NCI-H82 (cell line): ENCODE measurements around the gene TLL2.
"Not testable (repeated sequence)": the region's sequence is repeated elsewhere in the genome, so short reads cannot be mapped to it uniquely, and the experiment has no call there.

Source experiments
- DNase-seq: peaks from one replicate; lab custom pipeline; 2025; lab: John Stamatoyannopoulos, UW

Gene TLL2

GRCh38 chr10:96513698-96514561, at the start of gene TLL2:
Gene TLL2, minus strand, starts transcription at chr10:96513926. Its CDS starts 241 bp downstream, at chr10:96513685.
- DNase-seq, result peak; percentile 91

DNA sequence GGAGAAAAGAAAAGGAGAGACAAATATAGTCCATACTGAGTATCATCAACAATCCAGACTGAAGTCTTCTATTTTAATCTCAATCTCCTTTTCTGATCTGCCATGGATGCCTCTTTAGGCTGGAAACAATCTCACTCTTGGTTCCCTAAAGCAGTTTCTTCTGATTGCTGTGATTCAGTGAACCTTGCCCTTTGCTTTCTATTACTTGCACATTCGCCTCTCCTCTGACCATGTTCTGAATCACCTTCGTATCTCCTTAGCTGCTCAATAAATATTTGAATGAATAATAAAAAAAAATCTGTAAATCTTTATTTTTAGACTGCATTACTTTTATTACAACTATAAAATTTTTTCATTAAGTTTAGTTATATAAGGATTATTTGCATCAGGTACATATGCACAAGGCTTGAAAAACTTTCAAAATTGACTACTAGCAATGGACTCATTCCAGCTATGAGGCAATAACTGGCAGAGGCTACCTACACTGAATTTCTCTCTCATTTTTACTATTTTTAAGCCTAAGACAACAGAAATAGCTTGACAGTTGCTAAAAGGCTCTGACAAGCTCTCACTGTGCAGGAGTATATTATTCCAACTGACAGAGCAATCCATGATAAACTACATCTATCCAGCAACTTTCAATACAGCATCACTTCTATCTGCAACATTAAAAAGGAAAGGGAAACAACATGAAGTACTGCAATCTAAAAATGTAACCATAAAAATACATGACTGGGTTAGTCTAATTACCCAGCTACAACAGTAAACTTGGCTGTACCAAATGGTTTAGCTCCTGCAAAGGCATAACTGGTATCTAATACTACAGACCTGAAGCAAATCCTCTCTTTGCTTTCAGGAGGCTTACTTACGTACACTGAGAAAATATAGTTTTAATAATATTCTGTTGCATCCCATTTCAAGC, 47.5 kb upstream of the TLL2 start:
- no peak for DNase-seq

GRCh38 chr10:96560489-96560888, 46.8 kb upstream of the TLL2 start:
- DNase-seq, result no peak

DNA sequence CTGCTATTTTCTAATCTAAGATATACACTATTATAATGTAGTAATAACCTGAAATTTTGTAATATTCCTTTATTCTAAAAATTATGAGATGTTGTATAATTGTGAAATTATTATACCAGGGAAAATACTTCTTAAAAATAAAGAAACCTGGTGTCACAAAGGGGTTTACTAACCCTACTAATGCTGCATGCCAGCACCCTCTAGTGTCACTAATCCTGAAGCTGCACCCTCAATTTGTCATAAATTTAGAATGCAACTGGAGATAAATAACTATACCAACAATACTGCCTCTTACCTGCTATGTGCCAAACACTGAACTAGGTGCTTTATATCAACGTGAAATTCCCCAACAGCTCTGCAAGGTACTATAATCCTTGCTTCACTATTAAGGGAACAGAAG, 42.3 kb upstream of the TLL2 start:
- peak; percentile 15 for DNase-seq

DNA sequence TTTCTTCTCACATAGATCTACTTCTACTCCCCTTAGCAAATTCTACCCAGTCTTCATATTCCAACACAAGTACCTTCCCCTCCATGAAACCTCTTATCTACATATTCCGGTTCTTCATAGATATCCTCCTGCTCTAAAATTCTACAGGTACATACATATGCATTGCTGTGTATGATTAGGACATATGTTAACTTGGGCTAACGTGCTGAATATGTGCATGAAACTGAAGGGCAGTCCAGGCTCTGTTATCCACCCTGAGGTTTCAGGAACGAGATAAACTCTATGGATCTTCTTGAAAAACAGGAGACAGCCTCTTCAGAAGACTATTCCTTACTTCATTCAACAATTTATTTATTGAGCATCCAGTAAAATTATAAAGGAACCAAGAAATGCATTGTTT, 41.6 kb upstream of the TLL2 start:
- DNase-seq, result no peak

DNA sequence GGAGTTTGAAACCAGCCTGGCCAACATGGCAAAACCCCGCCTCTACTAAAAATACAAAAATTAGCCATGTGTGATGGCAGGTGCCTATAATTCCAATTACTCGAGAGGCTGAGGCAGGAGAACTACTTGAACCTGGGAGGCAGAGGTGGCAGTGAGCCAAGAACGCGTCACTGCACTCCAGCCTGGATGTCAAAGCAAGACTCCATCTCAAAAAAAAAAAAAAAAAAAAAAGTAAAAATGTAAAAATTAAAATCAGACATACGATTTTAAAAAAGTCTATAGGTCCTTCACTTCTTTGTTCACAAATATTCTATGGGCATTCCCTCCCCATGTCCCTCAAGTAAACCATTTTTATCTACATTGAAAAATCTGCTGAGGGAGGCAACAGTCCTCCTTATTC, 34.9 kb upstream of the TLL2 start:
- DNase-seq, result no peak

GRCh38 chr10:96545558-96545957, 31.8 kb upstream of the TLL2 start:
- DNase-seq, result not testable (repeated sequence)

- DNase-seq, result no peak
These were observed 28.2 kb upstream of the TLL2 start for GRCh38 chr10:96541921-96542320.

- DNase-seq, result no peak
These were observed 26.5 kb upstream of the TLL2 start for GRCh38 chr10:96540240-96540639.

DNA sequence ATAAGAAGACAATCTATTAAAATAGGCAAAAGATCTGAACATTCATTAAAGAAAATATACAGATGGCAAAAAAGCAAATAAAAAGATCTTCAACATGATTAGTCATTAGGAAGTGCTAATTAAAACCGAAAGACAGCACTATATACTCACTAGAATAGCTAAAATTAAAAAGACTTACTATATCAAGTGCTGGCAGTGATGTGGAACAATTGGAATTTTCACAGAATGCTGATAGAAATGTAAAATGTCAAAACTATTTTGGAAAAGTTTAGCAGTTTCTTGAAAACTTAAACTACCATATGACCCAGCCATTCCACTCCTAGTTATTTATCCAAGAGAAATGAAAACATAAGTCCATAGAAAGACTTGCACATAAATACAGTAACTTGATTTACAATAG, 25.0 kb upstream of the TLL2 start:
- DNase-seq, result no peak

DNA sequence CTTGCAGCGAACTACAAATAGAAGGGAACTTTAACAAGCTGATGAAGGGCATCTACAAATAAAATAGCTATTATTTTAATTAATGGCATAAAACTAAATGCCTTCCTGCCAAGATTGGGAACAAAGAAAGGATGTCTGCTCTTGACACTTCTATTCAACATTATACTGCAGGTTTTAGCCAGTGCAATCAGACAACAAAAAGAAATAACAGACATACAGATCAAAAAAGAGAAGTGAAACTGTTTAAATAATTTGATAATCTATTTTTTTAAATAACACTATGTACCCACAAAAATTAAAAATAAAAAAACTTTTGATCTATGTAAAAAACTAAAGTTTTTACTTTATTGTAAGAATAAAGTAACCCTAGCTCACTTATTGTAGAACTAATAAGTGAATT, 22.4 kb upstream of the TLL2 start:
- no peak for DNase-seq

- no peak for DNase-seq
These were observed 18.8 kb upstream of the TLL2 start for GRCh38 chr10:96532523-96532922.

GRCh38 chr10:96529634-96530279, 16.0 kb upstream of the TLL2 start:
- DNase-seq, result peak; percentile 5

DNA sequence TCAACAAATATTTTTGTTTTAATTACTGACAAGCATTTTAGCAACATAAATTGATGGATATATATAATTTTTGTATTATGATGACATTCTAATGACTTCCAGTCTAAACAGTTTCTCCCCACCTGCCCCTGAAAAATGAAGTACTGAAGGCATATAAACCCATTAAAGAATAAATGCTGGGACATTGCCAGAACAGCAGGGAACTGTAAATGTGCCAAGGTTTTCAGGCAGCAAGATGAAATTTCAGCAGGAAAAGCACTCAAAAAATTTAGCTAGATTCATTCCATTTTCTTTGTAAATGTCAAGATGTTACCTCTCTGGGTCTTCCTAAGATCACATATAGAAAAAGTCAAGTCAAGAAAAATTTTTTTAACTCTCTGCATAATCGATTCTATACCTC, 11.0 kb upstream of the TLL2 start:
- no peak for DNase-seq

DNA sequence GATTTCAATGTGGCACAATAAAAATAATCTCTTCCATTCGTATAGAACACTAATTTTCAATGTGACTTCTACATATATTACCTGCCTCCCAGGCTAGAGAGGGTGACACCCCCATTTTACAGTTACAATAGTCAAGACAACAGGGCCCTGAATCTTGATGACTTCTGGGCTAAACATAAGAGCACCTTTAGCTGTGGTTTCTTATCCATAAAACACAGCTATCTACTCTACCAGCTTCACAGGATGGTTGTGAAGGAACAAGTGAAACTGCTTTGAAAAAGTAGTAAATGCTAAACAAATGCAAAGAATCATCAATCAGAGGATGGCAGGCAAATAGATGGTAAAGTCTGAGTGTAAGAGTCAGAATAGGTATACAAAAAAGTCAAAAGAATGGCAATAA, 3.6 kb upstream of the TLL2 start:
- DNase-seq, result no peak

- no peak for DNase-seq
These were observed 2.6 kb upstream of the TLL2 start for GRCh38 chr10:96516337-96516736.

- no peak for DNase-seq
These were observed 425 bp downstream of the TLL2 start for GRCh38 chr10:96513305-96513697.

- DNase-seq, result peak; percentile 25
These were observed 1.0 kb downstream of the TLL2 start for GRCh38 chr10:96512524-96513304.

GRCh38 chr10:96511044-96511945, 2.4 kb downstream of the TLL2 start:
- DNase-seq, result peak; percentile 69

DNA sequence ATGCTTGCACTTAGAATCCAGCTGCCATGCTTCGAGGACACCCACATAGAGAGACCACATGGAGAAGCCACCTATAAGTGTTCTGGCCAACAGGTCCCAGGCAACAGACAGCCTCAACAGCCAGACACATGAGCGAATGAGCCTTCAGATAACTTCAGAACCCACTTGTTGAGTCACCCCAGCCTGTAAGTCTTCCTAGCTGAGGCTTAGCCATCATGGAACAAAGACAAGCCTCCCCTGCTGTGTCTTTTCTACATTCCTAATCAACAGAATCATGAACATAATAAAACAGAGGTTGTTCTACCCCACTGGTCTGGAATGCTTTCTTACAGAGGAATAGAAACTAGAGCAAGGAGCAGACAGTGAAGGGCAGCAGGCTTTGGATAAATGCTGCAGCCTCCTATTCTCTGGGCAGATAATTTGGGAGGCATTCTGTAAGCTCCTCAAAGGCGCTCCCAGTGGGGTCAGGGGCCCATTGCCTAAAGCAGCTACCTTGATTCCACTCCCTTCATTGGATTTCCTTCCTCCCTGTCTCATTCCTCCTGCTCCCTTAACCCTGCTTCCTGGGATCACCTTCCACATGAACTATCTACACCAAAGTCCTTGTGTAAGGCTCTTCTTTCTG, 4.6 kb downstream of the TLL2 start:
- DNase-seq, result no peak
